H1 (cell line): ENCODE data around the gene ST6GALNAC5. TPM values are rescaled to one million over a fixed set of nuclear protein-coding genes. Genes with fewer than 3 reads are reported as not detected.

Experiments used
- CTCF ChIA-PET: fragments of 300-600 bp; sonication (Branson Sonifier 250); formaldehyde crosslinking; loops from one replicate; lab custom pipeline; 2021; ENCODE audit not compliant: partially characterized antibody; lab: Charles Lee
- POLR2A ChIA-PET: fragments of 300-600 bp; sonication (Branson Sonifier 250); formaldehyde crosslinking; loops from one replicate; lab custom pipeline; 2021; ENCODE audit warnings: inconsistent platforms; ENCODE audit not compliant: partially characterized antibody; lab: Charles Lee
- DNase-seq, 2 experiments: peaks; one replicate each; pipeline versions ENCODE4 v3.0.0 to v3.0.0-alpha.2; 2010 to 2022; ENCODE audit warnings: low spot score in 2 of 2, low read depth in 1 of 2, mixed read lengths in 1 of 2
- FAIRE-seq: peaks from 2 replicates; lab custom pipeline; 2011; peaks lifted over from hg19 to GRCh38; lab: Jason Lieb, UNC
- H2AFZ ChIP-seq: 2 replicates; pipeline ENCODE4 v1.8.1; 2012; ENCODE audit warnings: low read length, inconsistent platforms
- H2AK5ac ChIP-seq: 2 replicates; pipeline ENCODE4 v1.6.1; 2013; ENCODE audit warnings: low read depth, low read length
- H2BK120ac ChIP-seq: replicated peaks from 2 replicates; pipeline ENCODE3; 2013; ENCODE audit warnings: low read depth, low read length, inconsistent platforms
- H2BK12ac ChIP-seq: 2 replicates; pipeline ENCODE4 v1.6.1; 2013; ENCODE audit warnings: low read depth, low read length
- H2BK15ac ChIP-seq: 2 replicates; pipeline ENCODE4 v1.6.1; 2013; ENCODE audit warnings: low read length
- H2BK20ac ChIP-seq: 2 replicates; pipeline ENCODE4 v1.6.1; 2013; ENCODE audit warnings: low read length
- H2BK5ac ChIP-seq: 2 replicates; pipeline ENCODE4 v1.6.1; 2013; ENCODE audit warnings: low read depth, low read length
- H3K14ac ChIP-seq: 2 replicates; pipeline ENCODE4 v1.6.1; 2013; ENCODE audit warnings: inconsistent platforms; ENCODE audit not compliant: insufficient read length
- H3K18ac ChIP-seq: 2 replicates; pipeline ENCODE4 v1.6.1; 2013; ENCODE audit warnings: low read length; ENCODE audit errors: extremely low read depth
- H3K23ac ChIP-seq: 2 replicates; pipeline ENCODE4 v1.6.1; 2013; ENCODE audit warnings: inconsistent platforms; ENCODE audit not compliant: insufficient read length
- H3K23me2 ChIP-seq: 2 replicates; pipeline ENCODE4 v1.6.1; 2013; ENCODE audit warnings: low read depth, low read length
- H3K27ac ChIP-seq: 2 replicates; pipeline ENCODE4 v1.6.1; 2011; ENCODE audit warnings: low read depth, low read length, inconsistent platforms
- H3K27me3 ChIP-seq, 4 experiments: replicated peaks in 1 of 4; 1 replicate in 1 of 4; 2 replicates in 3 of 4; pipeline versions ENCODE4 v1.6.1 to v1.8.1; 2011 to 2013; ENCODE audit warnings: low read length in 3 of 4, mild to moderate bottlenecking in 3 of 4, inconsistent platforms in 2 of 4, mixed read lengths in 2 of 4, moderate library complexity in 1 of 4; ENCODE audit not compliant: control insufficient read depth in 3 of 4, insufficient read depth in 3 of 4; ENCODE audit errors: extremely low read depth in 1 of 4
- H3K36me3 ChIP-seq, 4 experiments: 2 replicates each; pipeline versions ENCODE4 v1.6.1 to v1.8.1; 2011 to 2013; ENCODE audit warnings: mild to moderate bottlenecking in 4 of 4, low read length in 3 of 4, moderate library complexity in 2 of 4, control low read depth in 1 of 4, inconsistent platforms in 1 of 4; ENCODE audit not compliant: insufficient read depth in 4 of 4, control insufficient read depth in 2 of 4
- H3K4ac ChIP-seq: replicated peaks from 2 replicates; pipeline ENCODE3; 2013; ENCODE audit warnings: low read length, low read depth, mixed read lengths, inconsistent platforms; ENCODE audit not compliant: insufficient read length
- H3K4me1 ChIP-seq, 4 experiments: replicated peaks in 1 of 4; 1 replicate in 1 of 4; 2 replicates in 3 of 4; pipeline versions ENCODE4 v1.6.1 to v1.8.1; 2011 to 2013; ENCODE audit warnings: low read length in 3 of 4, inconsistent platforms in 2 of 4, mixed read lengths in 1 of 4; ENCODE audit not compliant: insufficient read depth in 4 of 4, control insufficient read depth in 3 of 4
- H3K4me2 ChIP-seq, 2 experiments: 2 replicates each; pipeline versions ENCODE4 v1.6.1 to v1.8.1; 2011 to 2013; ENCODE audit warnings: low read depth in 2 of 2, low read length in 2 of 2, control low read depth in 1 of 2, inconsistent platforms in 1 of 2, mild to moderate bottlenecking in 1 of 2; ENCODE audit not compliant: insufficient read depth in 1 of 2
- H3K4me3 ChIP-seq, 4 experiments: fragments of 200-600, 300-600 bp in 1 of 4; sonication (generic), shearing (Covaris generic), sonication (Bioruptor Twin) in 1 of 4; 2 replicates each; pipeline versions ENCODE4 v1.5.1 to v1.8.1; 2011 to 2016; ENCODE audit warnings: low read length in 4 of 4, low read depth in 3 of 4, control low read depth in 2 of 4, inconsistent platforms in 2 of 4, mild to moderate bottlenecking in 2 of 4, mixed read lengths in 1 of 4, moderate library complexity in 1 of 4; ENCODE audit not compliant: insufficient read depth in 2 of 4; ENCODE audit errors: extremely low read depth in 1 of 4
- H3K56ac ChIP-seq: replicated peaks from 2 replicates; pipeline ENCODE3; 2013; ENCODE audit warnings: low read depth, mild to moderate bottlenecking, mixed read lengths, low read length, inconsistent platforms; ENCODE audit not compliant: insufficient read length
- H3K79me1 ChIP-seq: 2 replicates; pipeline ENCODE4 v1.6.1; 2013; ENCODE audit warnings: low read depth, low read length, control low read depth
- H3K79me2 ChIP-seq, 2 experiments: 2 replicates each; pipeline versions ENCODE4 v1.6.1 to v1.8.1; 2012 to 2013; ENCODE audit warnings: low read length in 2 of 2, mild to moderate bottlenecking in 2 of 2, inconsistent platforms in 1 of 2; ENCODE audit not compliant: insufficient read depth in 2 of 2, control insufficient read depth in 1 of 2
- H3K9ac ChIP-seq, 4 experiments: replicated peaks in 1 of 4; 1 replicate in 1 of 4; 2 replicates in 3 of 4; pipeline versions ENCODE4 v1.6.1 to v1.8.1; 2011 to 2013; ENCODE audit warnings: low read depth in 3 of 4, low read length in 3 of 4, control low read depth in 2 of 4, mild to moderate bottlenecking in 2 of 4, moderate library complexity in 2 of 4, inconsistent platforms in 1 of 4; ENCODE audit errors: extremely low read depth in 1 of 4
- H3K9me3 ChIP-seq, 2 experiments: 2 replicates each; pipeline versions ENCODE4 v1.6.1 to v1.8.1; 2012 to 2013; ENCODE audit warnings: mild to moderate bottlenecking in 2 of 2, moderate library complexity in 2 of 2, control low read depth in 1 of 2, inconsistent platforms in 1 of 2, low read depth in 1 of 2, low read length in 1 of 2, mixed read lengths in 1 of 2; ENCODE audit not compliant: insufficient read depth in 2 of 2
- H4K20me1 ChIP-seq, 2 experiments: replicated peaks in 1 of 2; 2 replicates each; pipeline versions ENCODE3 to v1.8.1; 2011 to 2013; ENCODE audit warnings: inconsistent platforms in 2 of 2, low read length in 2 of 2, mild to moderate bottlenecking in 1 of 2; ENCODE audit not compliant: insufficient read depth in 2 of 2, control insufficient read depth in 1 of 2
- H4K5ac ChIP-seq: 2 replicates; pipeline ENCODE4 v1.6.1; 2013; ENCODE audit warnings: low read length, low read depth, mixed read lengths, inconsistent platforms; ENCODE audit not compliant: insufficient read length
- H4K8ac ChIP-seq: 2 replicates; pipeline ENCODE4 v1.8.0; 2013; ENCODE audit warnings: mild to moderate bottlenecking, moderate library complexity, low read length, inconsistent platforms; ENCODE audit not compliant: insufficient read depth; ENCODE audit errors: extremely low read depth
- H4K91ac ChIP-seq: replicated peaks from 2 replicates; pipeline ENCODE3; 2013; ENCODE audit warnings: low read length, mixed read lengths, inconsistent platforms; ENCODE audit not compliant: insufficient read length
- FOSL1 ChIP-seq: IDR thresholded peaks from 2 replicates; pipeline ENCODE4 v1.6.1; 2011; ENCODE audit warnings: mild to moderate bottlenecking, low read depth, low read length, moderate library complexity; ENCODE audit not compliant: insufficient read depth
- SAP30 ChIP-seq: fragments of 300-600 bp; sonication (generic); IDR thresholded peaks from 2 replicates; pipeline ENCODE4 v1.7.1; 2012; ENCODE audit warnings: low read length, moderate library complexity, mild to moderate bottlenecking, inconsistent platforms; ENCODE audit not compliant: insufficient read depth, insufficient replicate concordance
- SIN3A ChIP-seq, 2 experiments: IDR thresholded peaks in 1 of 2; conservative IDR thresholded peaks in 1 of 2; 2 replicates each; pipeline ENCODE4 v1.6.1; 2011 to 2012; ENCODE audit warnings: low read length in 2 of 2, improper control_type of control experiment in 1 of 2, low read depth in 1 of 2, mild to moderate bottlenecking in 1 of 2
- SIRT6 ChIP-seq: IDR thresholded peaks from one replicate; pipeline ENCODE4 v1.7.1; 2012; ENCODE audit warnings: low read length, inconsistent platforms
- SP2 ChIP-seq: IDR thresholded peaks from 2 replicates; pipeline ENCODE4 v1.6.1; 2012; ENCODE audit warnings: mild to moderate bottlenecking, low read length, inconsistent platforms
- WGBS, 2 experiments: shearing (Covaris generic) in 1 of 2; methylation state at CpG; one replicate each; pipeline versions ENCODE4 v1.1.6 to v1.1.7; 2013 to 2015; ENCODE audit warnings: low lambda C conversion rate in 2 of 2, mixed read lengths in 2 of 2, inconsistent platforms in 1 of 2, low coverage in 1 of 2, missing lambda C conversion rate in 1 of 2; ENCODE audit not compliant: insufficient replicate concordance in 2 of 2, insufficient coverage in 1 of 2, insufficient read length in 1 of 2; ENCODE audit errors: extremely low coverage in 1 of 2, missing lambda C conversion rate in 1 of 2; 5-methylcytosine and 5-hydroxymethylcytosine counted together
- polyA plus RNA-seq, 7 experiments: library from polyadenylated mRNA; depleted of rRNA in 3 of 7; stranded (reverse) in 5 of 7; unstranded in 2 of 7; fragments of >200 nt in 5 of 7; fragments of 200-250 nt in 2 of 7; gene quantifications; 1 replicate in 5 of 7; 2 replicates in 1 of 7; 4 replicates in 1 of 7; pipeline versions ENCODE4 v1.2.1 to v1.2.3, GENCODE V29; 2011 to 2013; ENCODE audit warnings: missing spikeins in 2 of 7, mixed read lengths in 2 of 7
- total RNA-seq: library from RNA; stranded (reverse); fragmentation: NEBNext Ultra II Directional; extraction: Animal tissue kit (Norgen Biotek cat#: 25700); gene quantifications from 2 replicates; pipeline ENCODE4 v1.2.1, GENCODE V29; 2021

Gene ST6GALNAC5
- total and polyA plus RNA-seq, 2 of the 8 experiments (the other 6 are each of a cell fraction or from before 2014, with no cell fraction given) = 6.2 to 7.3 TPM

DNA sequence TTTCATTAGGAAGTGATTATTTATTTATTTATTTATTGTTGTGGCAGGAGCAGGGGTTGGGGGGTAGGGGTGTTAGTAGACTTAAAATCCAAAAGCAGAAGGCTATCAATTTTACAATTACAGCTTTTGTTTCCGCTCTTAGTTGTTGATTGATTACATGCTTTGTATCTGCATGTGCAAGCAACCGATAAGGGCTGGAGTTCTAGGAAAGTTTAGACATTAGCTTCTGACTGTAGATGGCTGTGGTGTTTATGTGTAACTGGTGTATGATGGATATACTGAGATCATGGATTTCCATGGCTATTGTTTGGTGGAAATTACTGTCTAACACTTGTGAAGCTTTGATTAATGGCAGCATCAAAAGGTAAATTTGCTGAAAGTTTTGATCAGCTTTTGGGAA lies 2.8 kb downstream of the ST6GALNAC5 start:
- no peak for FAIRE-seq
- ChIA-PET CTCF (interaction anchor here (0.6 kb wide), 1 partner anchor 825 kb away, joined by 3 read pairs; no protein-coding TSS in a partner anchor), POLR2A (no interaction called here)
- no peak for TF ChIP-seq SAP30
- TF ChIP-seq SIRT6 = no peak
- TF ChIP-seq SP2 = no peak
- no peak for TF ChIP-seq FOSL1
- TF ChIP-seq SIN3A (conservative IDR thresholded peaks at IDR 0.05 in 1 of 2, IDR thresholded peaks at IDR 0.05 in 1 of 2; ENCODE audit: low read depth in 1 of 2, low read length in 2 of 2) = no peak
- Histone ChIP-seq H3K4me2 (no peak overlapping the region), H2BK20ac (no peak overlapping the region), H3K4me3 (no peak overlapping the region), H2BK15ac (no peak overlapping the region), H2BK120ac (no peak overlapping the region), H3K4ac (no peak overlapping the region), H2AK5ac (no peak overlapping the region), H3K79me1 (no peaks in the 10 kb centered on the region), H3K27ac (no peak overlapping the region), H2AFZ (no peak overlapping the region), H3K23ac (no peak overlapping the region), H4K20me1 (no peaks in the 10 kb centered on the region), H3K9me3 (no peaks in the 10 kb centered on the region; a peak in 1 of 4 replicates), H3K79me2 (no peaks in the 10 kb centered on the region), H4K5ac (no peak overlapping the region), H3K56ac (no peak overlapping the region), H4K91ac (no peak overlapping the region), H2BK12ac (no peak overlapping the region), H3K23me2 (peaks cover 16% of the 10 kb centered on the region; the same call in 1 of the 2 replicates), H3K9ac (no peak overlapping the region), H3K36me3 (no peaks in the 10 kb centered on the region), H4K8ac (no peak overlapping the region), H3K14ac (no peak overlapping the region), H3K27me3 (peaks cover 0 to 15% (median 8%) of the 10 kb centered on the region in 4 experiments; a peak in 5 of 7 replicates), H3K4me1 (no peaks in the 10 kb centered on the region; a peak in 1 of 7 replicates), H3K18ac (no peak overlapping the region), H2BK5ac (no peak overlapping the region)
- no peak for DNase-seq
- 94% methylated on average over 2 of the region's 2 CpGs; no CpG with 5 or more reads in 1 of the 2 experiments for WGBS, 2 experiments
